Measurements from ENCODE around the gene CLEC17A.
"Not testable (repeated sequence)": the region's sequence is repeated elsewhere in the genome, so short reads cannot be mapped to it uniquely, and the experiment has no call there.

Gene CLEC17A, protein sequence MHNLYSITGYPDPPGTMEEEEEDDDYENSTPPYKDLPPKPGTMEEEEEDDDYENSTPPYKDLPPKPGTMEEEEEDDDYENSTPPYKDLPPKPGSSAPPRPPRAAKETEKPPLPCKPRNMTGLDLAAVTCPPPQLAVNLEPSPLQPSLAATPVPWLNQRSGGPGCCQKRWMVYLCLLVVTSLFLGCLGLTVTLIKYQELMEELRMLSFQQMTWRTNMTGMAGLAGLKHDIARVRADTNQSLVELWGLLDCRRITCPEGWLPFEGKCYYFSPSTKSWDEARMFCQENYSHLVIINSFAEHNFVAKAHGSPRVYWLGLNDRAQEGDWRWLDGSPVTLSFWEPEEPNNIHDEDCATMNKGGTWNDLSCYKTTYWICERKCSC

DNA sequence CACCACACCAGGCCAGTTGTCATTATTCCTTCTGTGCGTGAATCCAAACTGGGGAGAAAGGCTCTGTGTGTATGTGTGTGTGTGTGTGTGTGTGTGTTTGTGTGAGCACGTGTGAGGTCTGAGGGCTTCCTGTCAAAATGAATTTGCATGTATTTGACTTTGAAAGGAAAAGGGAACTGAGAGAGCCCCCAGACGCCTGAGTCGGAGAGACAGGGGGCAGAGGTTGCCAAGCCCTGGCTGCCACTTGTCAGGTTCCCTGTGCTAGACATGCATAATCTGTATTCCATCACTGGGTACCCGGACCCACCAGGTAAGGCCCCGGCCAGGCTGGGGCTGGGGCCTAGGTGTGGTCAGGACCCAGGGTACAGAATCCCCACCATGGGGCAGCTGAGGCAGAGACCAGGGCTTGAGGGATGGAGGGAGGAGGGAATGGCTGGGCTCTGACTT is at the start of gene CLEC17A:
CLEC17A (plus strand) TSS at position 191 of the 447 bp plus-strand sequence; CDS start at position 268, 77 bp downstream.
- DNase-seq (ENCODE audit: low spot score), result no peak

DNA sequence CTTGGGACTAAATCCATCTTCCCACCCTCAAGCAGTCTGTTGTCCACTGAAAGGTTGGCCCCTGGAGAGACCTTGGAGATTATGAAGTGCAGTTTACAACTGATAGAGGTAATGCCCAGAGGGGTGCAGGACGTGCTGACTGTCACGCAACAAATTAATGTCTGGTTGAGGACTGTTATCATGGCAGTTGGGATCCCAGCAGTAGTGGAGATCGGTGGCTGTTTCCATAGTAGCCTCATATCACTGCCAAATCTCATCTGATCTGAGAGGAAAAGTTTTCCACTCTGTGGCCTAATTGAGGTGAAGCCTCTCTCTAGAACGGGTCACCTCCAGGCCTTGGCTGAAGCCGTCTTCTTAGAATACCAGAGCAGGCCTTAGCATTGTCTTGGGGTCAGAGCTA is 49.4 kb upstream of the CLEC17A start:
- no peak for DNase-seq (ENCODE audit: low spot score)

DNA sequence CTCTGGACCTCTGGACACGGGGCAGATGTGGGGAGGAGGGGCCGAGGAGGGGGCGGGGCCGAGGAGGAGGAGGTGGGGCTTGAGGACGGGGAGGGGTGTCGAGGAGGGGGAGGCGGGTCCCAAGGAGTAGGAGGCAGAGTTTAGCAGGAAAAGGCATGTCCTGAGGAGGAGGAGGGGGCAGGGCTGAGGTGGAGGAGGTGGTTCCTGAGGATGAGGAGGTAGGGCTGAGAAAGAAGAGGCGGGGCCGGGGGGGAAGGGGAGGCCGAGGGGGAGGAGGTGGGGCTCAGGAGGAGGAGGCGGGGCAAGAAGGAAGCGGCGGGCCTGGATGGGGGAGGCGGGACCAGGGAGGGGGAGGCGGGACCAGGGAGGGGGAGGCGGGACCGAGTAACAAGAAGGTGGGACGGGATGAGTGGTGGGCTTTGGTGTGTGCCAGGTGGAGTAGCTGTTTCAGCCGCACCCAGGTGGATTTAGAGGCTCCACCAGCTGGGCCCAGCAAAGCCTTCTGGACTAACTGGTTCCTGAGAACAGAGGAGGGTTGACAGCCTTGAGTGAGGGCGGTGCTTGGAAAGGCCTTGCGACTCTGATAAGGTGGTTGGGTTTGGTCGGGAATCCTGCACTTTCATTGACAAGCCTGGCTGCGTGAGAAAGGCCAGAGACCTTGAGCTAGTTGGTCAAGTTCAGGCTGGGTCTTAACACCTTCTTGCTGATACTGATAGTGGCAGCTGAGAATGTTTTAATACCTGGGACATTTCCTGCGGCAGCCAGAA is 45.8 kb upstream of the CLEC17A start:
- DNase-seq (ENCODE audit: low spot score), result no peak

DNA sequence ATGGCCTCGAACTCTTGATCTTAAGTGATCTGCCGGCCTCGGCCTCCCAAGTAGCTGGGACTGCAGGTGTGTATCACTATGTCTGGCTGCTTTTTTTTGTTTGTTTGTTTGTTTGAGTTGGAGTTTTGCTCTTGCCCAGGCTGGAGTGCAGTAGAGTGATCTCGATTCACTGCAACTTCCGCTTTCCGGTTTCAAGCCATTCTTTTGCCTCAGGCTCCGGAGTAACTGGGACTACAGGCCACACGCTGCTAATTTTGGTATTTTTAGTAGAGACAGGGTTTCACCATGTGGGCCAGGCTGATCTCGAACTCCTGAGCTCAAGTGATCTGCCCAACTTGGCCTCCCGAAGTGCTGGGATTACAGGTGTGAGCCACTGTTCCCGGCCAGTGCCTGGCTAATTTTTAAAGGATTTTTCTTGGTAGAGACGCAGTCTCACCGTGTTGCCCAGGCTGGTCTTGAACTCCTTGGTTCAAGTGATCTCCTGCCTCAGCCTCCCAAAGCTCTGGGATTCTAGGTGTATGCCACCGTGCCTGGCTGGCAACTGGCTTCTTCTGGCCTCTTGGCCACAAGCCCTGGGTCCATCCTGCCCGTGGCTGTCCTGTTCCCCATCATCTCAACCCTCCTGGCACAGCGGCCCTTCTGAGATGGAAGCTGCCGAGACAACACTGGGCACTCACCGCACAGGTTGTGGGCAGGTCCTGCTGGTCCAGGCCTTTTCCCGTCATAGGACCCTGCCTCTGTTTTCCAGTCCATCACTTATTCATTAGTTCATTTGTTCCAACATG is 42.0 kb upstream of the CLEC17A start:
- DNase-seq (ENCODE audit: low spot score), result no peak

DNA sequence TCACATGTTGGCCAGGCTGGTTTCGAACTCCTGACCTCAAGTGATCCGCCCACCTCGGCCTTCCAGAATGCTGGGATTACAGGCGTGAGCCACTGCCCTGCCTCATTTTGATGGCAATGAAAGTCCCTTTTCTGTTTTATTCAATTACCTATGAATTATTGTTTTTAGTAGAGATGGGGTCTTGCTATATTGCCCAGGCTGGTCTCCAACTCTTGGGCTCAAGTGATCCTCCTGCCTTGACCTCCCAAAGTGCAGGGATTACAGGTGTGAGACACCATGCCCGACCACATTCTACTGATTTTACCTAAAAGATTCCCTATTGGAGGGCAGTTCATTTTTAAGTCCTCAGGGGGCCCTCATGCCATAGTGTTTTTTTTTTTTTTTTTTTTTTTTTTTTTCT is 40.9 kb upstream of the CLEC17A start:
- not testable (repeated sequence) for DNase-seq (ENCODE audit: low spot score)

DNA sequence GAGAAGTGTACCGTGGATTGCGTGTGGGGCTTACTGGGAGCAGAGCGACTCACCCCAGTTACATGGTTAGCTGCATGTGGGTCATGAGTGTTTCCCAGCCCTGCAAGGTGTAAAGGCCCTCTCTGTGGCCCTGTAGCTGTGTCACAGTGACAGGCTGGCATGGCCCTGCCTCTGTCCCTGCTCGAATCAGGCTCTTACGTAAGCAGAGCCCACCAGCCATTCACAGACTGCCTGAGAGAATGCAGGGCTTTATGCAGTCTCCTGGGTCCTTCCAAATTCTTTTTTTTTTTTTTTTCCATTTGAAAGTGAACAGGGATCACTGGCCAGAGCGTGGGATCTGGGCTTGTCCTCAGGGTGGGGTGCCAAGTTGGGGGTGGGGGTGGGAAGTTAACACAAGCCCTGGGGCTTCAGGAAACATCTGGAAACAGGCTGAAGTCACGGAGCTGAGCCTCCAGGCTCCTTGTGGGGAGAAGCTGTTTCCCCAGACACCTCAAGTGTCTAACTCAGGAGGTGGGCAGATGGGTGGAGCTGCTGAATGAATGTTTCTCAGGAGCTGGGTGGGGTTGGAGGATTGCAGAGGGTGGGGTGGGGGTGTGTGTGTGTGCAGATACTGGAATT is 40.1 kb upstream of the CLEC17A start:
- no peak for DNase-seq (ENCODE audit: low spot score)

DNA sequence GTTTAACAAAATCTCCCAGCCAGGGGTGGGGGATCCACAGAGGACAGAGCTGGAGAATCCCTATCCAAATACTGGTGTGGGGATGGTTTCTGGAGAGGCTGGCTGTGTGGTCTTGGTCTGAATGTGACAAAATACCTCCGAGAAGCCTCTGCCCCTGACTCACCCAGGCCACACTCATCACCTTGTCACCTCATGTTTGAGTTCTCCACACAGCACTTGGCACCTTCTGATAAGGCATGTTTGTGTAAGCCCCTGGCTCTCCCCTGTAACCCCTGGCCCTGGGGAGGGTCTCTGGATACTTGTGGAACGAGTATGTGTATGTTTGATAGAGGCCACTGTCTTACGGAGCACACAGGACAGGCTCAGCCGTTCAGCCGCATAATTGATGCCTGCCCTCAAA is 38.8 kb upstream of the CLEC17A start:
- no peak for DNase-seq (ENCODE audit: low spot score)

DNA sequence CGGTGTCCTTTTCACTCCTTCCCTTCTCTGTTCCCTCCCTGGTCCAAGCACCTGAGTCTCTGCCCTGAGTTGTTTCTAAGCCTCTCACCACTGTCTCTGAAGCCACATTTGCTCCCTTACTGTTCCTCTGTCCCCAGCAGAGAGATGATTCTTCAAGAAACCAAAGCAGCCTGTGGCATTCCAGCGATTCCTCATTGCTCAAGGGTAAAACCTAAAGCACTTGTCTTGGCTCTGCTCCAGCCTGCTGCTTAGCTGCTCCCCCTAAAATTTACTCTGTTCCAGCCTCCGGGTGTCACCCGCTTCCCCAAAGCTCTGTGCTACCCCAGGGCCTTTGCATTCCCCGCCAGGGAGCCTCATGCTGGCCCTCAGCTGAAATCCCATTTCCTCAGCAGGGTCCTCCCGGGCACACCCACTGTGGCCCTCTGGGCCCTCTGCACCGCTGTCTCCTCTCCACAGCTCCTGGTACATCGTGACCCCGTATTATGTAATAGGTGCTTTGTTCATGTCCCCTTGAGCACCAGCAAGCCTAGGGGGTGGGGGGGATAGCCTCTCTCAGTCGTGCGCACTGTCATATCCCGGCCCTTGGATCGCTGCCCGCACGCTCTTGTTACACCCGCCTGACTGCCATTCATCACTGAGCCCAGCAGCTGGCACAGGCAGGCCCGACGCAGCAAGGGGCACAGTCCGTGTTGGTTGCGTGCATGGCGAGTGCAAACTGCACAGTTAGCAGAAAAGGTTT is 37.7 kb upstream of the CLEC17A start:
- DNase-seq (ENCODE audit: low spot score), result no peak

DNA sequence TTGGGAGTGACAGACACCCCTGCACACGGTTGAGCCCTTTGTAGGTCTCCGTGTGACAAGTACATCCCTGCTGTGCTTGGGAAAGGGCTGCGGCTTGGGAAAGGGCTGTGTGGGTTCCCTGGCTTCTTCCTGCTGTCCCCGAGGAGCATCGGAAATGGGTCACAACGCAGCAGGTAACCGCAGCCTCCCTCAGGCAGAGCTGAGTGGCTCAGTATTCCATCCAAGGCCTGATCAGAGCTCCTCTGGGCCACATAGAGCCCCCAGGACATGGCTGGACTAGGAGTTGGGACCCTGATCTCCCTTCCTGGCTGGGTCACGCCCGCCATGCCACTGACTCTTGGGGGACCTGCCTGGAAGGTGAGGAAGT is 37.2 kb upstream of the CLEC17A start:
- DNase-seq (ENCODE audit: low spot score), result no peak

DNA sequence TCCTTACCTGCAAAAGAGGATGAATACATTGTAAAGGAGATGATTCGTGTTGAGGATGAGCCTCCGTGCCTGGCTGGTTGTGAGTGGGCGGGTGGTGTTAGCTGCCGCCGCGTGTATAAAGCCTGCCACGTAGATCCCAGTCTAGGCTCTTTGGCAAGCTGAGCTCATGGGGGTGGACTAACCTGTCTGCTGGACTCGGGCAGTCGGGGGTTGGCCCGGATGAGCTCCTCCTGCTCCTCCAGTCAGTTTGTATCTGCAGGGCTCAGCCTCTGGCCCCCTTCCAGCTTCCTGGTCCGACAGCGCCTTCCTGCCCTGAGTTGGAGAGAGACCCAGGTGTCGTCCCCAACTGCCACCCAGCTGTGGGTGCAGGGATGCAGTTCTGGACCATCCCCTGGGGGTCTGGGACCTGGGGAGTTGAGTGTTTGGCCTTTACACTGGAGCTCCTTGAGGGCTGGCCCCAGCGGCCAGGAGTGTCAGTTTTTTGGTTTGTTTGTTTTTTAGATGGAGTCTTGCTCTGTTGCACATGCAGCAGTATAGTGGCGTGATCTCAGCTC is 32.6 kb upstream of the CLEC17A start:
- no peak for DNase-seq (ENCODE audit: low spot score)

DNA sequence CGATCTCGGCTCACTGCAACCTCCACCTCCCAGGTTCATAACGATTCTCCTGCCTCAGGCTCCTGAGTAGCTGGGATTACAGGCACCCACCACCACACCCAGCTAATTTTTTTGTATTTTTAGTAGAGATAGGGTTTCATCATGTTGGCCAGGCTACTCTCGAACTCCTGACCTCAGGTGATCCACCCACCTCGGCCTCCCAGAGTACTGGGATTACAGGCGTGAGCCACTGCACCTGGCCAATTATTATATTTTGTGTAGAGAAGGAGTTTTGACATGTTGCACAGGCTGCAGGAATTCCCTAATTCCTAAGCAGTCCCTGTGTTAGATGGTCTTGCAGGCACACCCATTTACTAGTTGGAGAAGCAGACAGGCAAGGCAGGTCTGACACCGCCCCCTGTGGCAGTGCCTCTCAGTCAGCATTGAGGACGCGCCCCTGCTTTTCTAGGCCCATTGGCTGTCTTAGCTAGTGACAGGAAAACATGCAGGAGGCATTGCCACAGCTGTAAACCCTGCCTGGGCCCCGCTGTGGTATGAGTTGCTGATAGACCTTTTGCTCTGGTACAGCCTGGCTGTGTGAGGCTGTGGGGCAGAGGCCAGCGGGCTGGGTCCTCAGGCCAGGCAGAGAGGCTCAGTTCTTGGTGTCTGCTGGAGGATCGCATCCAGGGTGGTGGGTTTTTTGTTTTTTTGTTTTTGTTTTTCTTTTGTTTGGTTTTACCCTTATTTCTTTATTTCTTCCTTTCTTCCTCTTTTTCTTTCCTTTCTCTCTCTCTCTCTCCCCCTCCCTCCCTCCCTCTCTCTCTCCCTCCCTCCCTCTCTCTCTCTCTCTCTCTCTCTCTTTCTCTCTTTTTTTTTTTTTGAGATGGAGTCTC is 31.5 kb upstream of the CLEC17A start:
- peak; percentile 16 for DNase-seq (ENCODE audit: low spot score)

DNA sequence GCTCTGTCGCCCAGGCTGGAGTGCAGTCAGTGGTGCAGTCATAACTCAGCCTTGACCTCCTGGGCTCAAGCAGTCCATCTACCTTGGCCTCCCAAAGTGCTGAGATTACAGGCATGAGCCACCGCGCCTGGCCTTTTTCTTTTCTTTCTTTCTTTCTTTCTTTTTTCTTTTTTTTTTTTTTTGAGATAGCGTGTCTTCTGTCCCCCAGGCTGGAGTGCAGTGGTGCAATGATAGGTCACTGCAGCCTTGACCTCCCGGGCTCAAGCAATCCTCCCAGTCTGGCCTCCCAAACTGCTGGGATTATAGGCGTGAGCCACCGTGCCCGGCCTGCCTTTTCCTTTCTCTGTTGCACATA is 30.9 kb upstream of the CLEC17A start:
- not testable (repeated sequence) for DNase-seq (ENCODE audit: low spot score)

DNA sequence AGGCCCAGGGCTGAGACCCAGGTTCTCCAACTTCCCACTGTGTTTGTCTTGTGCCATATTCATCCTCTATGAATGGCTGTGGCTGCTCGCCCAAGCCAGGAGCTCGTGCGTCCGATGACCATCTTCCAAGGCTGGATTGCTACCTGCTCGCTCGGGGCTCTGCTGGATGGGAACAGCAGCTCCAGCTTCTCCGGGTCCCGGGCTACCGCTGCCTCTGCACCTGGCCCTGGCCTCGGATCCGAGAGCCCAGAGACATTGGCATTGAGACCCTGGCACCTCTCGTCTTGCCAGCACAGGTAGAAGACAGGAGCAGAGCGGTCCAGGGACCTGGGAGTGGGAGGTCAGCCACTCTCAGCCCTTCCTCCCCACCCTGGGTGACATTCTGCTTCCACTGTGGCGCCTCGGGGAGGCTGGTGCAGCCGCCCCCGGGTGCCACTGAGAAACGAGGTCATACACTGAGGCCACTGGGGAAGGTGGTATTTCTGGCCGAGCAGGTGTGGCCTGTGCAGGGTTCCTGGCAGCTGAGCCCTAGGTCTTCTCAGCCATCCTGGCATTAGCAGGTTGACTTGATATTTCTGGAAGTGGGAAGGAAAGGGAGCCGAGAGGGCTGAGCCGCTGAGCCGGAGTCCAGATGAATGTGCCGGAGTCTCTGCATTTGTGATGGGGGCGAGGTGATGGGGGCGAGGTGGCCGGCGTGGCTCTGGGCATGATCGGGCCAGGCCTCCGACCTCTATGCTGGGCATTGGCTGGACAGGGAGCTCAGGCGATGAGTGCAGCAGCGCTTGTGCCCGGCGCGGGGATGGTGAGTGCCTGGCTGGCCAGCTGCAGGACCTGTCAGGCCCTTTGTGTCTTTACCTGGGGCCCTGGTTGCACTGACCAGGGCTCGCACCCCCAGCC is 29.6 kb upstream of the CLEC17A start:
- no peak for DNase-seq (ENCODE audit: low spot score)

DNA sequence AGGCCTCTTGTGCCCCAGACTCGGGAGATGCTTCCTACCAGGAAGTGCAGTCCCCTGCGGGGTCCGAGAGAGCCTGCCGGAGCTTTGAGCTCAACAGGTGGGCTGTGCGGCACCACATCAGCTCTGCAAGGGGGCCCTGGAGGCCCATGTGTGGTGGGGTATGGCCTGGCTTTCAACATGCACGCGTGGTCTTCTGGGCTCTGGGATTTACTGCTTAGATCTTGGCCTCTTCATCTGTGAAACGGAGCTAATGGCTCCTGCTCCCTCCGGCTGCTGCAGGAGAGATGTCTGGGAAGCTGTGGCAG is 29.0 kb upstream of the CLEC17A start:
- DNase-seq (ENCODE audit: low spot score), result no peak

DNA sequence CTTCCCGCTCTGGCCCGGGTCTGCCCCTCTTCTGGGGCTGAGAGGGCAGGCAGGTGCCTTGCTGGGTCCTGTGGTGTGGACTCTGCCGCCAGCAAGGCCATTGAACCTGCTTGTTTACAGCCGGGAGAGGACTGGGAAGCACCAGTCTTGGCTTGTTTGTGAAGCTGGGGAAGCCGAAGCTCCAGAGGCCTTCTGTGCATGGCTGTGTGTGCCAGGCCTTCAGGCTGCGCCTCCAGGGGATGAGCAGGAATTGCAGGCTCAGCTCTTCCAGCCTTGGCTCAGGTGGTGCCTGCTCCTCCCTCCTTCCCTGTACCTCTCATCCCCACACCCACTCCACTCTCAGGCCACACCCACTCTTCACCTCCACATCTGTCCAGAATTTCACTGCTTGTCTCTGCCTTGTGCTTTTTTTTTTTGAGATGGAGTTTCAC is 28.5 kb upstream of the CLEC17A start:
- no peak for DNase-seq (ENCODE audit: low spot score)

DNA sequence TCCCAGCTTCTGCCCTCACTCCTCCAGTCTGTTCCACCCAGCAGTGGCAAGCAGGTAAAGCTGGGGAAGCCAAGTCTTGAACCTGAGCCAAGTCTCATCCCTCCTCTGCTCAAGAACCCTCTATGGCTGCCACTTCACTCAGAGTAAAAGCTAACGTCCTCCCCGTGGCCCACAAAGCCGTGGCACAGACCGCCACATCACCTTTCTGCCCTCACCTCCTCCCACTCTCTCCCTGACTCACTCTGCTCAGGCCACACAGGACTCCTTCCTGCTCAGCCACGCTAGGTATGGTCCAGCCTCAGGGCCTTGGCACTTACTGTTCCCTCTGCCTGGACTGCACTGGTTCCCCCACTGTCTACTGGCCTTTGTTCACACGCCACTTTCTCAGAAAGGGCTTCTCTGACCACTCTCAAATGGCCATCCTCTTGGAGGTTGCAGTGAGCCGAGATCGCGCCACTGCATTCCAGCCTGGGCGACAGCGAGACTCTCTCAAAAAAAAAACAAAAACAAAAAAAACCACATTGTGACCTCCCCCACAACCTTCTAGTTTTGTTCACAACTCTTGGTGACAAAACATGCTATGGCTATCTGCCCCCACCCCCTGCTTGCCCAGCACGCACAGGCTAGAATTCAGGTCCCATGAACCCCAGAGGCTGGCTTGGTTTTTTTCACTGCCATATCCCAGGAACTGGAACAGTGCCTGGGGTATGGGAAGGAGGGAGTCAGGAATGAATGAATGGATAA is 26.8 kb upstream of the CLEC17A start:
- peak; percentile 48 for DNase-seq (ENCODE audit: low spot score)

DNA sequence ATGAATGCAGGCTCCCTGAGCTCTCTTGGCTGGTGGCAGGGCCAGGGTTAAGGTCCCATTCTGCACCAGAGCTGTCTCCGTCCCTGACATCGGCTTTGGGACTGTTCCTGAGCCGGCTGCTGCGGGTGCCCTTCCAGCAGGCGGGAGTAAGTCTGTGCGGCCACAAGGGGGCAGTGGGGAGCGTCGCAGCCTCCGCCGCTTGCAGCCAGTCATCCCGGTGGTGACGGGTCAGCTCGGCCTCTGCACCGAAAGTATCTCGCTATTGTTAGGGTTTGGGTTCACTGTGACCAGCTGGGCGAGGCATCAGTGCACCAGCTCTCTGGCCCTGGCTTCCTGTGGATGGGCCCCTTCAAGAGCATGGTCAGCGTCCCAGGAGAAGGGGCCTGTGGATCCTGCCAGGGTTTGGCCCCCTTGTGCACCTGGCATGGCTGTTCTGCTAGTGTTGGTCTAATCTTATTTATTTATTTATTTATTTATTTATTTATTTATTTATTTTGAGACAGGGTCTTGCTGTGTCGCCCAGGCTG is 26.2 kb upstream of the CLEC17A start:
- peak; percentile 90 for DNase-seq (ENCODE audit: low spot score)

DNA sequence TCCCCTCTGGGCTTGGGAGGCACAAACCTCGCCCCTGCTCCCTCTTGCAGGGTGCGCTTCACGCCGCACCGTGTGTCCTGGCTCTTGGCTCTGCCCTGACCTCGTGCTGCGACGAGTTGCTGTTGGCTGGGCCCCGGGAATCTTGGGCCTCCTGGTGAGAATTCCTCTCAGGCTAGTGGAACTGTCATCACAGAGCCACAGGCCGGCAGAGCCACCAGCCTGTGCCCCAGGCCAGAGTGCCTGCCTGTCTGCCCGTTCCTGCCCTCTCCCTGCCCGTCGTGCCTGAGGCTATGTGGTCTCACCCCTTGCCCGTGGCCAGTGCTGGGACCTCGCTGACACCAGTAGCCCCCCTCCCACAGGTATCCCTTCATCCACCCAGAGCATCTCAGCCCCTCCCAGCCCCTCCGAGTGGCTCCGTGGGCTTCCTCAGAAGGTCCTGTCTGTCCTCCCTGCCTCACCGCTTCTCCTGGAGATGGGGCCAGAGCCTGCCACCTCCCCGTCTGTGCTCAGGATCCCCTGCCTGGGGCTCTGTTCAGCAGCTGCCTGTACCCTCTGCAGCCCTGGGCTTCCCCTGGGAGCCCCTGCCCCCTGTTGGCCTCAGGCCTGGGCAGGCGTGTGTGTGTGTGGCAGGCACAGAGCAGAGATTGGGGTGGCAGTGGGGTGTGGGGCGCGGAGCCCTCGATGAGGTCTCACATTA is 24.4 kb upstream of the CLEC17A start:
- no peak for DNase-seq (ENCODE audit: low spot score)
